ENCODE data around the gene CUL3.

DNA sequence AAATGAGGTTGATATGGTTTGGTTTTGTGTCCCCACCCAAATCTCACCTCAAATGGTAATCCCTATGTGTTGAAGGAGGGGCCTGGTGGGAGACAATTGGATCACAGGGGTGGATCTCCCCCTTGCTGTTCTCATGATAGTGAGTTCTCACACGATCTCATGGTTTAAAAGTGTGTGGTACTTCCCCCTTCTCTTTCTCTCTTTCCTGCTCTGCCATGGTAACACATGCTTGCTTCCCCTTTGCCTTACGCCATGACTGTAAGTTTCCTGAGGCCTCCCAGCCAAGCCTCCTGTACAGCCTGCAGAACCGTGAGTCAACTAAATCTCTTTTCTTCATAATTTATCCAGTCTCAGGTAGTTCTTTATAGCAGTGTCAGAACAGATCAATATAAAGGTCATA, 158.5 kb downstream of the CUL3 start:
- TF ChIP-seq, protein P1, sequence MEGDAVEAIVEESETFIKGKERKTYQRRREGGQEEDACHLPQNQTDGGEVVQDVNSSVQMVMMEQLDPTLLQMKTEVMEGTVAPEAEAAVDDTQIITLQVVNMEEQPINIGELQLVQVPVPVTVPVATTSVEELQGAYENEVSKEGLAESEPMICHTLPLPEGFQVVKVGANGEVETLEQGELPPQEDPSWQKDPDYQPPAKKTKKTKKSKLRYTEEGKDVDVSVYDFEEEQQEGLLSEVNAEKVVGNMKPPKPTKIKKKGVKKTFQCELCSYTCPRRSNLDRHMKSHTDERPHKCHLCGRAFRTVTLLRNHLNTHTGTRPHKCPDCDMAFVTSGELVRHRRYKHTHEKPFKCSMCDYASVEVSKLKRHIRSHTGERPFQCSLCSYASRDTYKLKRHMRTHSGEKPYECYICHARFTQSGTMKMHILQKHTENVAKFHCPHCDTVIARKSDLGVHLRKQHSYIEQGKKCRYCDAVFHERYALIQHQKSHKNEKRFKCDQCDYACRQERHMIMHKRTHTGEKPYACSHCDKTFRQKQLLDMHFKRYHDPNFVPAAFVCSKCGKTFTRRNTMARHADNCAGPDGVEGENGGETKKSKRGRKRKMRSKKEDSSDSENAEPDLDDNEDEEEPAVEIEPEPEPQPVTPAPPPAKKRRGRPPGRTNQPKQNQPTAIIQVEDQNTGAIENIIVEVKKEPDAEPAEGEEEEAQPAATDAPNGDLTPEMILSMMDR (IDR thresholded peaks at IDR 0.05; ENCODE audit: insufficient read depth, low read length): no peak
- TF ChIP-seq GABPA (IDR thresholded peaks at IDR 0.05; ENCODE audit: low read depth) (no peak), POLR2AphosphoS5 (IDR thresholded peaks at IDR 0.05; ENCODE audit: low read depth) (no peak), SPI1 (IDR thresholded peaks at IDR 0.05; ENCODE audit: borderline replicate concordance, low read depth) (no peak)
- TF ChIP-seq, protein P2, sequence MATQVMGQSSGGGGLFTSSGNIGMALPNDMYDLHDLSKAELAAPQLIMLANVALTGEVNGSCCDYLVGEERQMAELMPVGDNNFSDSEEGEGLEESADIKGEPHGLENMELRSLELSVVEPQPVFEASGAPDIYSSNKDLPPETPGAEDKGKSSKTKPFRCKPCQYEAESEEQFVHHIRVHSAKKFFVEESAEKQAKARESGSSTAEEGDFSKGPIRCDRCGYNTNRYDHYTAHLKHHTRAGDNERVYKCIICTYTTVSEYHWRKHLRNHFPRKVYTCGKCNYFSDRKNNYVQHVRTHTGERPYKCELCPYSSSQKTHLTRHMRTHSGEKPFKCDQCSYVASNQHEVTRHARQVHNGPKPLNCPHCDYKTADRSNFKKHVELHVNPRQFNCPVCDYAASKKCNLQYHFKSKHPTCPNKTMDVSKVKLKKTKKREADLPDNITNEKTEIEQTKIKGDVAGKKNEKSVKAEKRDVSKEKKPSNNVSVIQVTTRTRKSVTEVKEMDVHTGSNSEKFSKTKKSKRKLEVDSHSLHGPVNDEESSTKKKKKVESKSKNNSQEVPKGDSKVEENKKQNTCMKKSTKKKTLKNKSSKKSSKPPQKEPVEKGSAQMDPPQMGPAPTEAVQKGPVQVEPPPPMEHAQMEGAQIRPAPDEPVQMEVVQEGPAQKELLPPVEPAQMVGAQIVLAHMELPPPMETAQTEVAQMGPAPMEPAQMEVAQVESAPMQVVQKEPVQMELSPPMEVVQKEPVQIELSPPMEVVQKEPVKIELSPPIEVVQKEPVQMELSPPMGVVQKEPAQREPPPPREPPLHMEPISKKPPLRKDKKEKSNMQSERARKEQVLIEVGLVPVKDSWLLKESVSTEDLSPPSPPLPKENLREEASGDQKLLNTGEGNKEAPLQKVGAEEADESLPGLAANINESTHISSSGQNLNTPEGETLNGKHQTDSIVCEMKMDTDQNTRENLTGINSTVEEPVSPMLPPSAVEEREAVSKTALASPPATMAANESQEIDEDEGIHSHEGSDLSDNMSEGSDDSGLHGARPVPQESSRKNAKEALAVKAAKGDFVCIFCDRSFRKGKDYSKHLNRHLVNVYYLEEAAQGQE (IDR thresholded peaks at IDR 0.05; ENCODE audit: insufficient replicate concordance, low read depth): no peak
